ENCODE results near the gene FGD5.

The FGD5 gene, protein sequence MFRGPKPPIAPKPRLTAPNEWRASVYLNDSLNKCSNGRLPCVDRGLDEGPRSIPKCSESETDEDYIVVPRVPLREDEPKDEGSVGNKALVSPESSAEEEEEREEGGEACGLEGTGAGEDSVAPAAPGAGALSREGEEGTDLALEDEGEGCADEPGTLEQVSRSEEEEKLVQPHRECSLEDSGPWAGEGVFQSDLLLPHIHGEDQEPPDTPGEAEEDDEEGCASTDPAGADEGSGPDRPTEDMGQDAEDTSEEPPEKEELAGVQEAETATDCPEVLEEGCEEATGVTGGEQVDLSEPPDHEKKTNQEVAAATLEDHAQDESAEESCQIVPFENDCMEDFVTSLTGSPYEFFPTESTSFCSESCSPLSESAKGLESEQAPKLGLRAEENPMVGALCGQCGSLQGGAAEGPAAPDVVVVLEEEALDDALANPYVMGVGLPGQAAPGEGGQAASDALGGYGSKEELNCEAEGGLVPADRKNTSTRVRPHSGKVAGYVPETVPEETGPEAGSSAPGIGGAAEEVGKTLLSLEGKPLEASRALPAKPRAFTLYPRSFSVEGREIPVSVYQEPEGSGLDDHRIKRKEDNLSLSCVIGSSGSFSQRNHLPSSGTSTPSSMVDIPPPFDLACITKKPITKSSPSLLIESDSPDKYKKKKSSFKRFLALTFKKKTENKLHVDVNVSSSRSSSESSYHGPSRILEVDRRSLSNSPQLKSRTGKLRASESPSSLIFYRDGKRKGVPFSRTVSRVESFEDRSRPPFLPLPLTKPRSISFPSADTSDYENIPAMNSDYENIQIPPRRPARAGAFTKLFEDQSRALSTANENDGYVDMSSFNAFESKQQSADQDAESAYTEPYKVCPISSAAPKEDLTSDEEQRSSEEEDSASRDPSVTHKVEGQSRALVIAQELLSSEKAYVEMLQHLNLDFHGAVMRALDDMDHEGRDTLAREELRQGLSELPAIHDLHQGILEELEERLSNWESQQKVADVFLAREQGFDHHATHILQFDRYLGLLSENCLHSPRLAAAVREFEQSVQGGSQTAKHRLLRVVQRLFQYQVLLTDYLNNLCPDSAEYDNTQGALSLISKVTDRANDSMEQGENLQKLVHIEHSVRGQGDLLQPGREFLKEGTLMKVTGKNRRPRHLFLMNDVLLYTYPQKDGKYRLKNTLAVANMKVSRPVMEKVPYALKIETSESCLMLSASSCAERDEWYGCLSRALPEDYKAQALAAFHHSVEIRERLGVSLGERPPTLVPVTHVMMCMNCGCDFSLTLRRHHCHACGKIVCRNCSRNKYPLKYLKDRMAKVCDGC (N-terminal part only)

DNA sequence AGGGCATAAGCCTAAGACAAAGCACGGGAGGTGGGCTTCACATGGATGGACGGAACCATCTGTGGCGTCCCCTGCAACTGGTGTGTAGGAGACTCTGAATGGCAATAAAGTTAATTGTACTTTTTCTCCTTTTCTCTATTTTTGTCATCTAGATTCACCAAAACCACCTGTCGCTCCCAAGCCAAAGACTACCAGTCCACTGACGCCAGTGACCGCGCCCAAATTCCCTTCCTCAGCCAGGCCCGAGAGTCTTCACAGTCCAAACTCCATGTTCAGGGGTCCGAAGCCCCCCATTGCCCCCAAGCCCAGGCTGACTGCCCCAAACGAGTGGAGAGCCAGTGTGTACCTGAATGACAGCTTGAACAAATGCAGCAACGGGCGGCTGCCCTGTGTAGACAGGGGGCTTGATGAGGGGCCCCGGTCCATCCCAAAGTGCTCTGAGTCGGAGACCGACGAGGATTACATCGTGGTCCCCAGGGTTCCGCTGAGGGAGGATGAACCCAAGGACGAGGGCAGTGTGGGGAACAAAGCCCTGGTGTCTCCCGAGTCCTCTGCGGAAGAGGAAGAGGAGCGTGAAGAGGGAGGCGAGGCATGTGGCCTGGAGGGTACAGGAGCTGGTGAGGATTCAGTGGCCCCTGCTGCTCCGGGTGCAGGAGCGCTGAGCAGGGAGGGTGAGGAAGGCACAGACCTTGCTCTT, at the start of gene FGD5:
TSS of gene FGD5 (plus strand) at position 159 of the 697 bp plus-strand sequence. CDS start at position 269, 110 bp downstream.
- DNase-seq = no peak

DNA sequence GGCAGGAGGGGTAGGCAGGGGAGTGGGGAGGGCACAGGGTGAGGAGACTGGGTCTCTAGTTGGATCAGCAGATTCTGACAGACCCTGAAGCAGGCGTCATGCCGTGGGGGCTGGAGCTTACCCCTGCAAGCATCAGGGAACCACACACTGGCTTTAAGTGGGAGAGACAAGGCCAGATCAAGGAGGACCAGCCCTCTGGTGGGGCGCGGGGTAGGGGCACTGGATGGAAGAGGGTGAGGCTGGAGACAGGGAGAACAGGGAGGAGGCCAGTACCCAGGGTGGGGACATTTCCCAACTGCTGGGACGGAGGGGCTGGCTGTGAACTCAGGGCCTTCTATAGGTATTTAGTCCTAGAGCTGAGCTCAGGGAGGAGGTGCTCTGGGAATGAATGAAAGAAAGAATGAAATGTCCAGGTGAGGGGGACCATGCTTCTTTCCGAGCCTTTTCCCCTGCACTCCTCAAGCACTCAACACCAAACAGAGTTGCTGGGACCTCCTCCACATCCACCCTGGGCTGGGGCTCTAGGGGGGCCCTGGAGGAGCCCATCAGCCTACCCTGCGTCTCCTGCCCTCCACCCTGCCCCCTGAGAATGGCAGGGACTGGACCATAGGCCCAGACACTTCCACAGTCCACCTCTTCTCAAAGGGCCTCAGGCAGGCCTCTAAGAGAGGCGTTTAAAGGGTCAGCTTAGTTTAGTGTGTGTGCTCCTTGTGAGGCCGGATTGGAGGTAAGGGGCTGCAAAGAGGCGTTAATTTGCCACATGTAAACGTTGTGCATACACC, 49.0 kb upstream of the FGD5 start:
- DNase-seq = no peak

DNA sequence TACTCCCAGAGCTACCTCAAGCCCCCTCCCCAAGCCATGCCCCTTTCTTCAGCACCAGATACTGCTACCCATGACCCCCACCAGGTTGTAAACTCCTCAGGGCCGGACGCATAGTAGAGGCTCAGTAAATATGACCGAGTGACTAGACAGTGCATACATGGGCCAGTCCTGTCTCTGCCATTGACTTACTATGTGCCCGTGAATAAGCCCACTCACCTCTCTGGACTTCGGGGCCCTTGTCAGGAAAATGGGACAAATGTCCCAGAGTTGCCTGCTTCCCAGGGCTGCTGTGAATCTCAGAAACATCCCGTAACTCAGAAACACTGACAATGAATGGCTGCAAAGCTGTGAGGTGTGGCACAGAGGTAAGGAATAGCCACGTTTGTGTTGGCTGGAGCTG, 48.2 kb upstream of the FGD5 start:
- DNase-seq = no peak

DNA sequence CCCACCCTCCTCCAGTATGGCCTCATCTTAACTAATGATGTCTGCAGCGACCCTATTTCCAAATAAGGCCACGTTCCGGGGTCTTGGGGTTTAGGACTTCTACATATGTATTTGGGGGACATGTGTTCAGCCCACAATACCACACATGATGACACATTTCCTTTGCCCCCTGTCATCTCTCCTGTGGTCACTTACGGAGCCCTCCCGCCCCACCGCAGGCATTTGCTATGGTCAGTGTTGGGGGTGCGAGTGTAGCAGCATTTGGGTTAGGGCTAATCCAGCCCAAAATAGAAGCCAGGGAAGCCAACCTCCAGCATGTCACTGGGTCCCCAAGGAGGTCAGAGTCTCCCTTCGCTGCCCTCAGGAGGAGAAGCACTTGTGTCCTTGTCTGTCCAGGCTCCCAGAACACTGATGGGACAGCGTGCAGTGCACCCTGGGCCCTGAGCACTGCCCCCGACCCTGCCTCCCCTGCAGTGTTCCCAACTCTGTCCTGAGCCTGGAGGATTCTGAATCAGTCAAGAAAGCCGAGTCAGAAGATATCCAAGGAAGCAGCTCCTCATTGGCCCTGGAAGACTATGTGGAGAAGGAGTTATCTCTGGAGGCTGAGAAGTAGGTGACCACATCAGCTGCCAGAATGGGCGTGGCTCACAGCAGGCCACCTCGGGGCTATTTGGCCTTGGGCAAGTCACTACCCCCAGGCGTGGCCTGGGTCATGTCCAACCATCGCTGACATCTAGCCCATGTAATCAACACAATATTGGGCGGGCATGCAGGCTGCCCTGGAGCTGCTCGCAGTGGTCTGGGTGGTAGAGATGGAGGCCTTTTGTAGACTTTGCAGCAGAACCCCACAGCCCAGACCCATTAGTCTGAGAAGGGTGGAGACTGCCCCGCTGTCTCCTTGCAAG, 46.9 kb upstream of the FGD5 start:
- no peak for DNase-seq

DNA sequence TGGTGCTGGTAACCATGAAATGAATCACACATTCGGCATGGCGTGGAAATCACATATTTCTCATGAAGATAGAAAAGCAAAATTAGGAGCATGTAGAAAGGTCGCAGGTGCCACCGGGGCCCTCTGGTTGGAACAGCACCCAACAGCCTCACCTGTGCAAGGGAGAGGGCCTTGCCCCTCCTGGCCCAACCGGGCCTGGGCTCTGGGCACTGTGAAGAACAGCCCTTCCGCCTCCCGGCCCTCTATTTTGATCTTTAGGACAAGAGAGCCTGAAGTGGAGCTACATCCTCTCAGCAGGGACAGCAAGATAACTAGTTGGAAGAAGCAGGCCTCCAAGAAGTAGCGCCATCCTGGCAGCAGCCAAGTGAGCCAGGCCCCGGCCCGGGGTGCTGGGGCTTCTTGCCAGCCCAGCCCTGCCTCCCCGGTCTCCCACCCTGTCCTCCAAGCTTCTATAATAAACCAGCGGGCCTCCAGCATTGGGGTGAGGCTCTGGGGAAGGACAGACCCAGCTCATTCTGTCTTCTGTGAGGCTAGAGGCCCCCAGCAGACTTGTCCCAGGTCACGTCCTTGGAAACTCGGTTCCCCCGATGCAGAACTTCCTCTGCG, 46.1 kb upstream of the FGD5 start:
- DNase-seq = no peak

DNA sequence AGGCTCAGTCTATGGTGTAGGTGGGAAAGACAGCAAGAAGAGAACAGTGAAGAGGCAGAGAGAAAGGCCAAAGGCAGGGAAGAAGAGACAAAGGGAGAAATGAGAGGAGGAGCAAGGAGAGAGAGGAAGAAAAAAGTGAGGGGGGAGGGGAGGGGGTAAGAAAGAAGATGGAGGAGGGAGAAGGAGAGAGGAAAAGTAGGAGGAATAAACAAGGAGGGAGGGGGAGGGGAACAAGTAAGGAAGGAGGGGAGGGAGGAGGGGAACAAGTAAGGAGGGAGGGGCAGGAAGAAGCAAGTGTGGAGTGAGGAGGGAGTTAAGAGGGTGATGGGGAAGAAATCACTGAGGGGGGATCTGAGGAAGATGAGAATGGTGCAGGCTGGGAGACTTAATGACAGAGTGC, 45.5 kb upstream of the FGD5 start:
- no peak for DNase-seq

DNA sequence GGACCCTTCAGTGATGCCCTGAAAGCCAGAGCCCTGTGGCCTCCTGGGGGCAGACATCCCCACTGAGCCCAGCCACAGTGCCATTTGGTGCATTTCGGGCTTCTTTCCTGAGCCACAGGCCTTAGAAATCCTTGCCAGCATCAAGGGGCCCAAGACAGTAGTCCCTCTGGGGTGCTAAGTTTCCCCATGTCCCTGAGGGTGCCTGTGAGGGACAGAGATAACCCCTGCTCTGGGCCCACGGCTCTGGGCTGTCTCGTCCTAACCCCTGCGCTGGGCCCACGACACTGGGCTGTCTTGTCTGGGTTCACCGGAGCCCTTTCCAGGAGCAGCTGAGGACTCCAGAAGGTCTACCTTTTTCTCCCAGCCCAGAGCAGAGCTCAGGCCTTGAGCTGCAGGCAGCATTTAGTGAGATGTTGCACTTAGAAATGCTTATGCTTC, 45.1 kb upstream of the FGD5 start:
- DNase-seq = no peak

DNA sequence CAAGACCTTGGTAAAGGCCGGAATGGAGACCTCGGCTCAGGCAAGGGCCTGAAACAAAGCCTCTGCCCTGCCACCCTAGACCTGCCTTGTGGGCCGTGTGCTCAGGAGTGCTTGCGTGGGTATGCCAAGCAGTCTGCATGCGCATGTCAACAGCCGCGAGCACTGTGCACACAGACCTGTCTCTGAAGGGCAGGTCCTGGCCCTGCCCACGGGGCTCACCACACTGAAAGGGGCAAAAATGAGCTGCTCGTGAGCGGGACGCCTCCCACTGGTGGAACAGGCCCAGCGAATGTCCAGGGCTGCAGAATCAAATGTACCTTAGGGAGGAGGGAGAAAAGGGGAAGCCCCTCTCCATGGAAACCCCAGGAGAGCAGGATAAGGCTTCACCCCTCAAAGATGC, 44.3 kb upstream of the FGD5 start:
- DNase-seq = no peak

DNA sequence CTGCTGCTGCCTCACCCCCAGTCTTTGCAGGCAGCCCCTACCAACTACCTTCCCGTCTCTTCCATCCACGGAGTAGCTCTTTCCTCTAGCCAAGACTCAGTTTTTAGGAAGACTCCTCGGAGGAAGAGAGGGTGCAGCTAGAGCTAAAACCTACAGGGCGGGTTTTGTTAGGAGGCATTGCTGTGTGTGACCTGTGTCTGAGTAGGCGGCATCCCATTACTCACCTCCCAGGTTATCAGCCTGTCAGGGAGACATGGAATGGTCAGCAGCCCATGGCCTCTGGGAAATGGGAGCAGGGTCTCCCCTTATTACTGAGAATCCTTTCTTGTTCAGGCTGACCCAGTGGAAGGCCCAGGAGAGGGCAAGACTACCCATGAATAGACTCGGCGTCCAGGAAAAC, 43.8 kb upstream of the FGD5 start:
- no peak for DNase-seq

DNA sequence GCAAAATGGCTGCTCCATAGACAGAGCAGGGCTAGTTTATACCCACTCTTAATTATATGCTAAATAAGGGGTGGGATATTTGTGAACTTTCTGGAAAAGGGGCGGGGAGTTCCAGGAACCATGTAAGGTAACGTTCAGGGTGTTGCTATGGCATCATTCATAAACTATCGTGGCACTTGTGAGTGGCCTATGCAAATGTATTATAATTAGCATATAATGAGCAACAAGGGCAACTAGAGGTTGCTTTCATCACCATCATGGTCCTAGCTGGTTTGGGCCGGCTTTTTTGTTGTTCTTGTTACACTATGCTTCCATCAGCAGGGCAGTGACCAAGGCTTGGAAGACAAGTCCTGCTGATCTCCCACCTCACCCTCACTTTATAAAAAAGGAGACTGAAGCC, 43.2 kb upstream of the FGD5 start:
- DNase-seq = no peak

DNA sequence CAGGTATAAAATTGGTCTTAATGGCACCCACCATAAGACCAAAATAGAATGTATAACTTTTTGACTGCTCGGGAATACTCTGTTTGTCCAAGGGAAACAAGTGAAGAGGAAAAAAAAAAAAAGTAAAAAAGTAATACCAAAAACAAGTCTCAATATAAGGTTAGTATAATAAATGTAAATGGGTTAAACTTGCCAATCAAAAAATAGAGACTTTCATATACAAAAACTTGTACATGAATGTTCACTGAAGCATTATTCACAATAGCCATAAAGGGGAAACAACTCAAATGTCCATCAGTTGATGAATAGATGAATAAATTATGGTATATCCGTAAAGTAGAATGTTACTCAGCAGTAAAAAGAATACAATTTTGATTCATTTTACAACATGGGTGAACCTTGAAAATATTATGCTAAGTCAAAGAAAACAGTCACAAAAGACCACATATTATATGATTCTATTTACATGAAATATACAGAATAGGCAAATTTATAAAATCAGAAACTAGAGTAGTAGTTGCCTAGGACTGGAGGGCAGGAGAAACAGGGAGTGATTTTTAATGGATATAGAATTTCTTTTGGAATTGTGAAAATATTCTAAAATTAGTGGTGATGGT, 39.6 kb upstream of the FGD5 start:
- DNase-seq = no peak

DNA sequence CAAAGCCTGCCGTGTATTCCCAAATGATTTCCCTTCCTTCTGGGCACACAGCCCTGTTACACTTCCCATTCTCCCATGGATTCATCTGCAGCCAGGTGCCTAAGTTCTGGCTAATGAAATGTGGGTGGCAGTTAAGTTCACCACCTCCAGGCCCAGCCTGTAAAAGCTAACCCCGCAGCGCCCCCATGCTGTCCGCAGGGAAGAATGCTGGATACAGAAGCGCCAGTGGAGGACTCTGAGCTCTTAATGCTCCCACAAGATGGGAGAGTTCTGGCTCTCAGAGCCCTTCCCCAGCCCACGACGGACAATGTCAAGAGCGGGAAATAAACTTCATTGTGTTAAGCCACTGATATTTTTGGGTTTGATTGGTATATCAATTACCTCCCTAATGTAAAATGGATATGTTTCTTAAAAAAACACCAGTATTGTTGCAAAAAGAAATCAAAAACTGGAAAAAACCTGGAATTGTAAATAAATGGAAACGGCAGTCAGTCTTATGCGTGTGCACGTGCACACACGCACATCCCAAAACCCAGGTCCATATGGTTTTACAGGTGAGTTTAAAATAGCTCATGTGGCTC, 37.7 kb upstream of the FGD5 start:
- no peak for DNase-seq

DNA sequence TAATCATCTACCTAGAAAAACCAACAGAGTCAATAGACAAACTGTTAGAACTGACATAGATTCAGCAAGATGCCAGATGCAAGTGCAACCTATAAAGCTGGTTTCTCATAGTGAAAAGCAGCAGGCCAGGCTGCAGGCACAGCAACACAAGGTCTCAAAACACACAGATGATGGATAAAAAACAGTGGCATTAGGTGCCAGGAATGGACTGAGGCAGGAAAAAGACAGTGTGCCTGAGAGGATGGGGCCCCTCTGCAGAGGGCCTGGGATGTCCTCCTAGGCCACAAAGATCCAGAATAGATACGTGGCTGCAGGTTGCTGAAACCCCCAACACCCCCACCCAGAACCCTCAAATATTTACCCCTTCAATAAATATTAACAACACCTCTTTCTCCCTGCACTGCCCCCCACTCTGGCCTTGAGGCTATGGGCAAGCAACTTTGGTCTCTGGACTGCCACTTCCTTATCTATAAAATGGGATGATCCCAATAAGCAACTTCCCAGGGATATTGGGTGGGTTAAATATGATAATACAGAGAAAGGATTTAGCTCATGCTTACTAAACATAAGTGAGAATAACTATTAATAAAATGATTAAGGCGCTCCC, 35.2 kb upstream of the FGD5 start:
- no peak for DNase-seq

DNA sequence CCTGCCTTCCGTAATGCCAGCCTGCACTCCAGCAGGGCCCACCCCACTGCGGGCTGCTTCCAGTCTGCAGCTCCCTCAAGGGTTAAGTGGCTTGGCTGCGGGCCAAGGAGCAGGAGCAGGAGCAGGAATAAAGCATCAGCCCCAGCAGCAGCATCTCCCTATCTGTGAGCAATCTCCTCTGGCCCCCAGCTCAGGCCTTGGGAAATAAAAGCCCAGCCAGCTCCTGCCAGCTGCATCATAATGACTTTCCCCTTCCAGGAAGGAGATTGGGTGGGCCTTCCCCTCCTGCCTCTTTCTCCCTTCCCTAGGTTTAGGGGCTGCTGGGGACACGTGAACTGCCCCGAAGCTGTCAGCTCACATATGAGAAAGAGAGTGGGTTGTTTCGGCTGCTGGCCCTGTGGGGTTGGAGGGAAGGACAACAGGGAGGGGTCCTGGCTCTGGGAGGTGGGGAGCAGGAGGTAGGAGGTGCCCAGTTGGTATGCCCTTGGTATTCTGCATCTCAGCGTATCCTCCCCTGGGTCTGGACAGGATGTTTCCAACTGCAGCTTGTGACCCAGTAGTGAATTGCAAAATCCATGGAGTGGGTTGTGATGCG, 34.6 kb upstream of the FGD5 start:
- DNase-seq = no peak

DNA sequence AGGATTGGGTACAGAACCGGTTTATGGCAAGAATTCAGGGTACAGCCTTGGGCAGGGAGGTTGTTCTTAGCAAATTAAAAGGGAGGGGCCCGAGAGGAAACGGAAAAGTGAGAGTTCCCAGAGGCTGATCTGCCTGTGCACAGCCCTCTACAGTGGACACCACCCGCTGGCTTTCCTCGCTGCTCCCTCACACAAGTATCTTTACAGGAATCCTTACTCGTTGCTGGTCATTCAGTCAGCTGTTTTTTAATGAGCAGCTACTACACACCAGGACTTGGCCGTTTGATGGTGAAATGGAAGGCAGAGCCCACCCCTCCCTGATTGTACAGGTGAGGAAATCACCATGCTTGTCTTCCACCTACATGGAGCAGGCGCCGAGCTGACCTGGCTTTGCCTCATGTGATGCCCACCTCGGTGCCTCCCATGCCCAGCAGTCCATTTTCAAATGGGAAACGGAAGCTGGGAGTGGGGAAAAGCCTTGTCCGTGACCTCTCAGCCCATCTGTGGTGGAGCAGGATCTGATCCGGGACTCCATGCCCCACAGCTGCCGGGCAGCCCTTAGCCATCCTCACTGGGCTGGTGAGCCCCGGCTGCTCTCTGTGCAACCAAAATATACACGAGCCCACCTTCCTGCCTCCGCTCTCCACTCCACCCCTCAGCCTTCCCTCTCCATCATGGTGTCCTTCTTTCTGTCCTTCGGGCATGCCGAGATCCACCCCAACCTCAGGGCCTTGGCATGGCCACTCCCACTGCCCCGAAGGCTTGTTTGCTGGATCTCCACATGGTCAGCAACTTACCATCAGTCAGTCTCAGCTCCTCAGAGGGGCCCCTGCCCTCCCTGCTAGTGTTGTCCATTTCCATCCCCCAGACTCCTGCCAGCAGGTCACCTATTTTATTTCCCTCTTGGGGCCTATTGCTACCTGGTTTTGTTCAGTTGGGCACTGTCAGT, 33.3 kb upstream of the FGD5 start:
- DNase-seq = no peak

DNA sequence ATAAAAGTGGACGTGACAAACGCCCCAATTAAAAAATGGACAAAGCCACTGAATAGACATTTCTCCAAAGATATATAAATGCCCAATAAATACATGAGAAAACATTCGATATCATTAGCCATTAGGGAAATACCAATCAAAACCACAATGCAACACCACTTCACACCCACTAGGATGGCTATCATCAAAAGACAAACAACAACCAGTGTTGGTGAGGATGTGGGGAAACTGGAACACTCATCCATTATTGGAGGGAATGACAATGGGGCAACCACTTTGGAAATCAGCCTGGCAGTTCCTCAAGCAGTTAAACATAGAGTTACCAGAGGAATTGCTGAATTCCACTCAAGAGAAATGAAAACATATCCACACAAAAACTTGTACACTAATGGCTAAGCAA, 32.4 kb upstream of the FGD5 start:
- no peak for DNase-seq

DNA sequence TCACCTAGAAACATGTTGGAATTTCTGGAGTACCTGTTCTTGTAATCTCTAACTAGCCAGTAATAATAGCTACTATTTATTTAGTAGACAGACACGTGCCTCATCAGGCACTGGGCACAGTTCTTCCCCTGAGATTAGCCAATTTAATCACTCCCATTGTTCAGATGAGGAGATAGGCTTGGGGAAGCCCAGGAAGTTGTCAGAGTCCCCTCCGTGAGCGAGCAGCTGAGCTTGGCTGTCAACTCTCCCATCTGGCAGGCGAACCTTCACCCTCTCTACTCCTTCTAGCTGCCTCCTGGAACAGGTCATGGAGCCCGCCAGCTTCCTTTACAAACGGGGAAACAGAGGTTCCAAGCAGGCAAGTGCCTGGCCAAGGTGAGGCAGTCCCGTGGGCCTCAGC, 31.1 kb upstream of the FGD5 start:
- no peak for DNase-seq
